Tibial nerve (tissue), 4 donors: ENCODE results near the gene BBC3.
"Not testable (repeated sequence)": the region's sequence is repeated elsewhere in the genome, so short reads cannot be mapped to it uniquely, and the experiment has no call there.

Experiments used
- CTCF ChIP-seq, 5 experiments: fragments of 200-600 bp in 3 of 5; fragments of 450-650 bp in 2 of 5; sonication (generic) in 3 of 5; IDR thresholded peaks; one replicate each; pipeline ENCODE4 v1.5.1; 2016 to 2019; ENCODE audit warnings: antibody characterized with exemption in 5 of 5, mild to moderate bottlenecking in 3 of 5, moderate library complexity in 2 of 5
- EP300 ChIP-seq, 2 donors: sonication (generic); formaldehyde crosslinking; IDR thresholded peaks; one replicate each; pipeline ENCODE4 v1.6.1; 2017; ENCODE audit warnings: antibody characterized with exemption in 2 of 2, mild to moderate bottlenecking in 1 of 2
- POLR2A ChIP-seq, 2 donors: fragments of 450-650 bp; IDR thresholded peaks; one replicate each; pipeline ENCODE4 v1.6.1; 2017; ENCODE audit warnings: antibody characterized with exemption in 2 of 2, mild to moderate bottlenecking in 2 of 2, moderate library complexity in 2 of 2

DNA sequence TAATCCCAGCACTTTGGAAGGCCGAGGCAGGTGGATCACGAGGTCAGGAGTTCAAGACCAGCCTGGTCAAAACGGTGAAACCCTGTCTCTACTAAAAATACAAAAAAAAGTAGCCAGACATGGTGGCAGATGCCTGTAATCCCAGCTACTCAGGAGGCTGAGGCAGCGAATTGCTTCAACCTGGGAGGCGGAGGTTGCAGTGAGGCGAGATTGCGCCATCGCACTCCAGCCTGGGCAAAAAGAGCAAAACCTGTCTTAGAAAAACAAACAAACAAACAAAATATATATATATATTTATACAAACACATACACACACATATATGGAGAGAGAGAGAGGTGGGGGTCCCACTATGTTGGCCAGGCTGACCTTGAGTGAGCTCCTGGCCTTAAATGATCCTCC is 22.0 kb upstream of the BBC3 start:
- not testable (repeated sequence) for TF ChIP-seq POLR2A, CTCF, EP300 (IDR thresholded peaks at IDR 0.05)
